Kidney epithelial cell (primary cell): Measurements from ENCODE around the gene RERE. TPM values are rescaled to one million over a fixed set of nuclear protein-coding genes. Genes with fewer than 3 reads are reported as not detected.

Experiments used
- DNase-seq: peaks from one replicate; pipeline ENCODE4 v3.0.0-alpha.2; 2010; ENCODE audit warnings: low read depth
- H3K27me3 ChIP-seq: 2 replicates; pipeline ENCODE4 v1.6.0; 2011; ENCODE audit warnings: low read length; ENCODE audit not compliant: control insufficient read depth, insufficient read depth
- H3K36me3 ChIP-seq: 2 replicates; pipeline ENCODE4 v1.5.1; 2011; ENCODE audit warnings: low read length; ENCODE audit not compliant: control insufficient read depth, insufficient read depth
- H3K4me3 ChIP-seq: 2 replicates; pipeline ENCODE4 v1.5.1; 2011; ENCODE audit warnings: low read depth, mild to moderate bottlenecking, control low read depth, low read length
- CTCF ChIP-seq: IDR thresholded peaks from 2 replicates; pipeline ENCODE4 v1.5.1; 2011; ENCODE audit warnings: mild to moderate bottlenecking, moderate library complexity, low read length, control low read depth, inconsistent platforms; ENCODE audit not compliant: insufficient read depth, poor library complexity, severe bottlenecking
- total RNA-seq: library from RNA; depleted of rRNA; stranded (reverse); fragments of >200 nt; gene quantifications from 2 replicates; pipeline ENCODE4 v1.2.3, GENCODE V29; 2015

The RERE gene
- total RNA-seq, 1 donor from 2014 or later = 47.5 TPM

- DNase-seq = no peak
- no peaks in the 10 kb centered on the region for H3K36me3 ChIP-seq
- TF ChIP-seq CTCF = no peak
- no peaks in the 10 kb centered on the region for H3K27me3 ChIP-seq
- H3K4me3 ChIP-seq = no peak overlapping the region
These were observed 346.0 kb downstream of the RERE start for GRCh38 chr1:8471451-8471850.

- no peaks in the 10 kb centered on the region for H3K27me3 ChIP-seq
- no peak overlapping the region for H3K4me3 ChIP-seq
- peaks cover under 1% of the 10 kb centered on the region for H3K36me3 ChIP-seq
- no peak for DNase-seq
- TF ChIP-seq CTCF = no peak
These were observed 348.7 kb downstream of the RERE start for GRCh38 chr1:8468751-8469150.

GRCh38 chr1:8467308-8467707 lies 350.1 kb downstream of the RERE start:
- H3K27me3 ChIP-seq = no peaks in the 10 kb centered on the region
- no peak for DNase-seq
- H3K4me3 ChIP-seq = no peak overlapping the region
- peaks cover 2% of the 10 kb centered on the region for H3K36me3 ChIP-seq
- no peak for TF ChIP-seq CTCF

- Histone ChIP-seq H3K36me3 (peaks cover 2% of the 10 kb centered on the region), H3K27me3 (no peaks in the 10 kb centered on the region), H3K4me3 (no peak overlapping the region)
- TF ChIP-seq CTCF = no peak
- no peak for DNase-seq
These were observed 351.7 kb downstream of the RERE start for GRCh38 chr1:8465692-8466091.

GRCh38 chr1:8465013-8465412 lies 352.4 kb downstream of the RERE start:
- DNase-seq = no peak
- TF ChIP-seq CTCF = no peak
- no peak overlapping the region for H3K4me3 ChIP-seq
- peaks cover 2% of the 10 kb centered on the region for H3K36me3 ChIP-seq
- H3K27me3 ChIP-seq = no peaks in the 10 kb centered on the region

GRCh38 chr1:8464377-8464776 lies 353.1 kb downstream of the RERE start:
- DNase-seq = no peak
- H3K36me3 ChIP-seq = peaks cover 2% of the 10 kb centered on the region
- H3K4me3 ChIP-seq = no peak overlapping the region
- no peak for TF ChIP-seq CTCF
- no peaks in the 10 kb centered on the region for H3K27me3 ChIP-seq
